NCI-H2081 treated with DMSO at 0.1 percent for 48 hours (cell line): Measurements from ENCODE around the gene VAV3.
"Not testable (repeated sequence)": the region's sequence is repeated elsewhere in the genome, so short reads cannot be mapped to it uniquely, and the experiment has no call there.

Experiments
- DNase-seq: peaks from one replicate; lab custom pipeline; 2025; lab: John Stamatoyannopoulos, UW

The VAV3 gene

DNA sequence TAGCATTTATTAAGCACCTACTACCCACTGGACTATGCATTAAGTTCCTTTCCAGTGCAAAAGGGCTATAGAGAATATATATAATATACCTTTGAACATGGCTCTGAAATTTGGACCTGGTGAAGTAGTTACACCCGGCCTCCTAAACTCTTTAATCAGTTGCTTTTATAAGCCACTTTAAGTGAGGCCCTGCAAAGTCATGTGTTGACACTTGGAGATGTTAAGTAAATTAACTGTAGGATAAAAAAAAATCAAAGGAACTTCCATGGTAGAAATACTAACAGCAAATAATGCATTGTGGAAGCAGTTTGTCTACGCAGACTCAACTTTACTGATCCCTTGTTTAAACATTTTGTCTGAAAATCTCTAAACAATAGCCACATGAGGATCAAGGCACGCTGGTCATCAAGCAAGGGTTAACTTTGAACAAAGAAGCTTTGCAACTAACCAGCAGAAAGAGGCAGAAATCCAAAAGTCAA, 283.9 kb downstream of the VAV3 start:
- no peak for DNase-seq

DNA sequence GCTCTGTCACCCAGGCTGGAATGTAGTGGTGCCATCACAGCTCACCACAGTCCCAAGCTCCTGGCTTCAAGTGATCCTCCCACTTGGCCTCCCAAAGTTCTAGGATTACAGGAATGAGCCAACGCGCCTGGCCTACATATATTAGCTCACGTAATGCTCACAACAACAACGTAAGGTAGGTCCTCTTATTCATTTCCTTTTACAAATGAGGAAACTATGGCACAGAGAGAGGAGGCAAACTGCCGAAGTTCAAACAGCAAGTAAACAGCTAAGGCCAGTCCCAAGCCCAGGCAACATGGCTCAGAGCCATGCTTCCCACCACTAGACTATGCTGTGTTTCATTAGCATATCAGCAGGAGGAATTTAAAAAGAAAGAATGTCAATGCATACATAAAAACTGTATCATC, 284.4 kb downstream of the VAV3 start:
- no peak for DNase-seq

DNA sequence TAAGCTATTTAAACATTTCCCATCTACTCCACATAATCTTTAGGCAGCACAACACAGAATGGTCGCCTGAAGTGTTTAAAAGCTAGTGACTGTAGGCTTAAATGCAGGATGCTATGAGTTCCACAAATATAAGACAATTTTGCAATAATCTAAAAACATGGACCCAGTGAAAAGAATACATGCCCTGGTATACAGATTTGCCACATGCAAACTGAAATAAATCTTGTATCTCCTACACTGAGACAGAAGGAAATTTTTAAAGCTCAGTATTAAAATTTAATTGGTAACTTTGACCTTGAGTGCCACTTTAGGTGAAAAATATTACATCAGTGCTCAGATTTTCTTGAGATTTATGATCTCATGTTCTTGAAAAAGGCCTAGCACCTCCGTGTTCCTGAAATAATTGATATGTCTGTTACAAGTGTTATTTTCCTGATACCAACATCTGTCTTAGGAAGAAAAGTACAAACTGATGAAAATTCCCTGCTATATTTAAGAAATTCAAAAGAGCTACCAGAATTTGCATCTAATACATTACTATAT, 285.5 kb downstream of the VAV3 start:
- no peak for DNase-seq

DNA sequence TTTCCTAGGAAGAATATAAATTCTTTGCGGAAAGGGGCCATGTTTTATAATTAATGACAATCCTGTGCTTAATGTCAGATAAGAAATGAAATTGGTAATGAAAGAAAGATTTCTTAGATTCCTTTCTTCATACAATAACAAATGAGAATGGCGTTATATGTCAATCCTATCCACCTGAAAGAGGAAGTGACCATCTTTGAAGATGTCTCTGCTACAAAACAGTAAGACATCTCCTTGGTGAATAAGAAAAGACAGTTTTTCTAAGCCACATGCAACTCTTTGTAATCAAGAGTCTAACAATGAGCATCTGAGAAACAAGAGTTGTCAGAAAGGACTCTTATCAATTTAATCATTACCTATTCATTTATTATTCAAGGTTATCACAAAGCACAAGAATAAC, 286.0 kb downstream of the VAV3 start:
- DNase-seq, result no peak

DNA sequence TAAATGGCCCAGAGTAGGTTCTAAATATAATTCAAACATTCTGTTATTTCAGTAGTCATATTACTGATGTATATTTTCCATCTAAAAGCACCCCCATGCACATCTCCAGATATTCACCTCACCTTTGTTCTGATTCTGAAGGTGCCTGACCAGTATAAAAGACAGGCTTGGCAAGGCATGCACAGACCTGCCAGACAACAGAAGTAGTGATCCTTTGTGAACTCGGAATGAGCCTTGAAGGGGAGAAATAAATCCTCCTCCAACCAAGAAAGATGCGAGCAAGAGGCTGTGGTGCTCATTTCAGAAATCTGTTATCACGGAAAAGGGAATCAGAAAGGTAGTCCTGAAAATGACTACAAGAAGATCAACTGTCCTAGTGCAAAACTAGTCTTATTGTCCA, 287.3 kb downstream of the VAV3 start:
- DNase-seq, result no peak

DNA sequence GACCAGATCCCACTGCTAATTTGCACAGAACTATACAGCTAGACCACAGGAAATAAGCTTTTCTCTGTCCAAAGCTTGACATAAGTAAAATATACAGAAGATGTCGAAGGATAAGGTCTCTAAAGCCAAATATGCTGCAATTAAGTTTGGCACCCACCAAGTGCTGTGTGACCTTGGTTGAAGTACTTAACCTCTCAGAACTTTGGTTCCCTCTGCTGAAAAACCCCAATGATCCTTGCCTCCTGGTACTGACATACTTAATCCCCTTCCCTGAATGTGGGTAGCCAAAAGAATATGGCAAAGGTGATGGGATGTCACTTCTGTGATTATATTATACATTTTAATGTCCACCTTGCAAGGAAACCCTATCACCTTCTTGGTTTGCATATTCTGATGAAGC, 290.5 kb downstream of the VAV3 start:
- no peak for DNase-seq

DNA sequence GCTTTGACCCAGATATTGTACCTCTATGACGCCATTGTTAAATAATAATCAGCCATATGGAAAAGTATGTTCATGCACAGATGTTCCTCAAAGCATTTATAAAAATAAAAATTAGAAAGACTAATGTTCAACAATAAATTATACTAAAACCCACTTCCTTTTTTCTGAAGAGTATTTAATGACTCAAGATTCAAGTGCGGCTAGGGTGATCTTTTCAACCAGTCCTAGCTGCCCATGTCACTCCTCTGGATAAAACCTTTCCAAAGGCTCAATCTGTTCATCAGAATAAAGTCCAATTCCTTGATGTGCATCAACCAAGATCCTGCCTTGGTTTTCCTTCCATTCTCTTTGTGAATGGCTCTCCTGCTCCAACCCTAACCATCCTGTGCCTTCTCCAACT, 292.0 kb downstream of the VAV3 start:
- DNase-seq, result no peak

DNA sequence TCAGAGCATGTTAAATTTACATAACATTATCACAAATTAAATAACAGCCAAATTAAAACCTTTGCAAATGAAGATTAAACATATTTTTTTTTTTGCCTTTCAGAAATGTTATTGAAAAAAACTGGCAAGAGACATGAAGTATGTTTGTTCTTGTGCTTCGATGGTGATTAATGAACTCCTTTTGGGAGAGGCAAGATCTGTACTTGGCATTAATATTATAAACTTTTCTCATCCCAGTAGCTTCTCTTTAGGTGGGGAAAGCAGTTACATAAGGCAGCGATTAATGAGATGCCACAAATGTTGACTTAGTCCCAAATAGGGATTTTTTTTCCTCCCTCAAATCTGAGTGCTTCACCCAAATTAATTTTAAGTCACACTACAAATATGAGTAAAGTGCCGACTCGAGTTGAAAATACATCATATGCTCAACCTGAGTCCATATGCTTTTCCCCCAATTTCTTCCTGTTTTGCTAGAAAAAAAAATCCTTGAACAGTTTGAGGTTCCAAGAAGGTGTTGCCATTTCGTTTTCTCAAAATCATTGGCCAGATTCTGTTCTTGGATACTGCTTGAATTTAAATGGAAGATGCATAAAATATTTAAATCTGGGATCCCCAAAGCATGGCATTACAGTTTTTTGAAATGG, 294.5 kb downstream of the VAV3 start:
- no peak for DNase-seq

DNA sequence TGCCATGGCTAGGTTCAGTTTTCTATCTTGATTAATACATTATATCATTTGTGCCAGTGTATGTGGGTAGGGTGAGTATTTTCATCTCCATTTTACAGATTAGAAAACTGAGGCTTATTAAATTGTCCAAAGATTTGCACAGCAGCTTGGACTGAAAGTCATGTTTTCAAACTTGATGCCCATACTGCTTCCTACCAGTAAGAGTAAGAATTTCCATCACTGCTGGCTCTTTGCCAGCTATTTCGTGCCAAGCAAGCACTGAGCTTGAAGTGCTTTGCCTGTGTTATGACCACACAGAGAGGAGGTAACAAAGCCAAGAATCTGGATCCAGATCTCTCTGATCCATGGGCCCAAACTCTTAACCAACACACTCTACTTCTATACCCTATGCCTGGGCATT, 295.0 kb downstream of the VAV3 start:
- DNase-seq, result no peak

DNA sequence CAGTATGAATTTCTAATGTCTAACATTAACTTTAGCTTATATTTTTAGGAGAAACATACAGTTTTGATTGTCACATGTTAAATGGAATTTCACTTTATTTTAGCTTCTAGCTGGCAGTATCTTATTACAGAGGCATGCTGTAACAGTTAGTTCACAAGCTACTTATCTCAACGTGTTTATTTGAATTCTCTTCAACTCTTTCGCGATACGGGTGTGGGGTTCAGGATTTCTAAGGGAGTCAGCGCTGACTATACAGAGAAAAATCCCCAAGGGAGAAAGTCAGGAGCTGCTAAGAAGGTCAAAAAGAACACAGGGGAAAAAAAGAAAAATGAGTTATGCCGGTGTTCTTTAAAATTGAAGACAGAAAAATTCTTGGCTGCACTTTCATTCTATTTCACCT, 296.2 kb downstream of the VAV3 start:
- no peak for DNase-seq

DNA sequence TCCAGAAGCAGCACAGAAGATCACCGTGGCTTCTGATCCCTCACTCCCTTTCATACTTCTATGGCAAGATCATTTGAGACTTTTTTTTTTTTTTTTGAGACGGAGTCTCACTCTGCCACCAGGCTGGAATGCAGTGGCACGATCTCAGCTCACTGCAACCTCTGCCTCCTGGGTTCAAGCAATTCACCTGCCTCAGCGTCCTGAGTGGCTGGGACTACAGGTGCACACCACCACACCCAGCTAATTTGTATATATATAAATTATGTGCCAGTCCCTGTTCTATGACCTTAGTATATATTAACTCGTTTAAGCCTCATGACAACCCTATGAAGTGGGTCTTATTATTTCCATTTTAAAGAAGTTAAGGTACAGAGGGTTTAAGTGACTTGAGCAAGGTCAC, 298.5 kb downstream of the VAV3 start:
- no peak for DNase-seq

DNA sequence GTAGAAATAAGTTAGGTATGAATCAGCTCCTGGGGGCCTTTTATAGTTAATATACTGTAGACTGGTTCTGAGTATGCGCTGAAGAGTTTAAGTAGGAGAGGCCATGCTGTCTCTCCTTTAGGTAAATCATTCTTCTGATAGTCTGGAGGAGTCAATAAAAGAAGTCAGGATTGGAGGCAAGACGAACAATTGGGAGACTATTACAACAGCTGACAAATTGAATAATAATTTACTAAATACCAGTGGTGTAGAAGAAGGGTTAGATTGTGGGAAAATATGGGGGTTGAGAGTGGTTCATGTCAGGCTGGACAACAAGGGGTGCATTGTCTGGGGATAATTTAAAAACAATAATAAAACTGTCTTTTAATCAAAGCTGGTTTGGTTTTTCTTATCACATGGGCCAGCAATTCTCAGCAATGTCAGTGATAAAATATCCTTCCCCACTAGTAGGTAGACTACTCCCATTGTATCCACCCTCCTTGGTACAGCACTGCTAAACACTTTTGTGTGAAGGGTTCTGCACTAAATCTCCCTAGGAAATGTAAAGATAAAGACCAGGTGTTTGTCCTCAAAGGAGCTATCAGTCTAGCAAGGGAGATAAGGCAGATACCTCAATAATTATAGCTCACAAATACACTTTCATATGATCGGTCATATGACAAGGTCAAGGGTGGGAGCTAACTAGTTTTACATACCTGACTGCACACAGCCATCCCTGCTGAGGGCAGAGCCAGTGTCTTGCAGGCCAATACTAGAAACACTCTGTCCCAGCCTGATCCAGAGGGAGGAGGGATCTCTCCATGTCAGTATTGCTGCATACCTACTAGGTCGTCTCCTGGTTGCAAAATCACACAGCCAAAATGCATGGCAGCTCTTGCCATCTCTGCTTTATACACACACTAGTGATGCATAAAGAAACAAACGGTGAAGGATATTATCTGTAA, 299.7 kb downstream of the VAV3 start:
- no peak for DNase-seq

DNA sequence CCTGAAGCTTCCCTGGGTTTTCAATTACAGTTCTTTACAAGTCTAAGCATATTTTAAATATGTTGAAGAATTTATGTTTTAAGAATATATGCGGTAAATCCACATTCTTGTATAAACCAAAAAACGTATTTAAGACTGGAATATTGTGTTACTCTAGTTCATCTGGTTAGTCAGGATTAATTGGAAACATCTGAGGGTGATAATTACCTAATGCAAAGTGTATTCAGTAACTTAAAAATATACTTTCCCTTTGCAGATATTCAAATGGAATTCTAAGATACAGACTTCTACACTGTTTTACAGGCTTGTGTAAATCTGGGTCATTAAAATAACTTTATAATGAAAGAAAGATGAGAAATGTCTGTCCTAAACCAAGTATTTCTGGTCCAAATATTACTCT, 302.0 kb downstream of the VAV3 start:
- DNase-seq, result no peak

DNA sequence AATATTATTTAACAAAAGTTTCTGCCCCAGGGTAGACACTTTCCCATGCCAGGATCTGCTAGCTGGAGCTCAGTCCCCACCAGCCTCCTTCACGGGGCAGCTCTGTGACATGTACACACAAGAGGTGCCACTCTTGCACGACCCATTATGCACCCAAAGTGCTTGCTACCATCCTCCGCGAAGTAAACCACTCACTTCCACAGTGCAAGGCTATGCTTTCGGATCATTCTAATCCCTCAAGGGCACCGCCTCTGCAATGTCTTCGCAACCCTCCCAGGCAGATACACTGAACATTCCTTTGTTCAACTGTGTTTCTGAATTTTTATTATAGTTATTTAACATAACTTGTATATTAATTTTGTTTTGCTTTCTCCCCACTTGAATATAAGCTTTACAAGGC, 303.8 kb downstream of the VAV3 start:
- DNase-seq, result no peak

DNA sequence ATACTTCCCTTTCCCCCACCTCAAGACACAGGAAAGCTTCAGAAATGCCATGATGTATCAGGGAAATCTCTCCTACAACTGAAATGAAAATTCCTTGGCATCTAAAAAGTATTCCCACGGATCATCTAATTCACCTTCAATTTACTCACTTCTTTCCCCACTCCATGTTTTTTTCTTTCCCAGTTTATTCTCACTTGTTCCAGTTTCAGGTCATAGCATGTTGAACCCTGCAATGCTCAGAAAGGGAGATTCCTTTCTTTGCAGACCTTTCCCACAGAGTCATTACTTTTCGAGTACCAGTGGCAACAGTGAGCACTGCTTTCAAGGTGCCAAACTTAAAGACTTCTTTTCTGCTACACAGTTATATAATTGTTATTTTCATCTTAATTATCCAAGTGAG, 305.0 kb downstream of the VAV3 start:
- no peak for DNase-seq

DNA sequence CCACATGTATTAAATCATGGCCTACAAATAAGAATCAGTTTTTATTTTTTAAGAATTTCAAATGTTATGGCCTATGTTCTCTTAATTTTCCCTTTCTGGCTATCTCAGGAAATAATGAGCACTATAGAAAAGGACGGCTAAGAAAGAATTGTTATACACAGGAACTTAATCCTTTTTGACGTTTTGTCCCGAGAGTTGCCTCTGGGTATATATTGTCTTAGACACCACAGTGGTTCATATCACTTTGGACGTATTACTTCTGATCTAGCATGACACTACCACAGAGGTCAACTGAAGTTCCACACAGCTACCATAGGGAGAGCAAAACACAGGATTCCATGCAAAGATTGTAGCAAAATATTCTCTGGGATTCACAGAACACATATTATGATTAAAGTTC, 307.6 kb downstream of the VAV3 start:
- no peak for DNase-seq

DNA sequence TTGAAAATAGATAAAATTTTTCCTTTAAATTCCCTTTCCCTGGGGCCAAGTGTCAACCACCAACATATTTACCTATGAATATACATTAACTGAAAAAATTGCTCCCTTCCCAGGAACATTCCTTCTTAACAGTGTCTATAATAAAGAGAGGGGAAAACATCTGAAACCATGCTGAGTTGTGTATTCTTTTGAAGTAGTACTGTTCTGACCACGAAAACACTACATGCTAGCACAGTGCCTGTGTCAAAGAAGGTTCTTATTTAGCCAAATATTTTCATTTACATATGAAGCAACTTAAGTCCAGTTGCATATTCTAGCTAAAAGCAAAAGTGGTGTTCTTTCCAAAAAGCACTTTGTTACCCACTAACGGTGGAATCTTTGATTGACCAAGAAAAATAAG, 311.2 kb downstream of the VAV3 start:
- no peak for DNase-seq

DNA sequence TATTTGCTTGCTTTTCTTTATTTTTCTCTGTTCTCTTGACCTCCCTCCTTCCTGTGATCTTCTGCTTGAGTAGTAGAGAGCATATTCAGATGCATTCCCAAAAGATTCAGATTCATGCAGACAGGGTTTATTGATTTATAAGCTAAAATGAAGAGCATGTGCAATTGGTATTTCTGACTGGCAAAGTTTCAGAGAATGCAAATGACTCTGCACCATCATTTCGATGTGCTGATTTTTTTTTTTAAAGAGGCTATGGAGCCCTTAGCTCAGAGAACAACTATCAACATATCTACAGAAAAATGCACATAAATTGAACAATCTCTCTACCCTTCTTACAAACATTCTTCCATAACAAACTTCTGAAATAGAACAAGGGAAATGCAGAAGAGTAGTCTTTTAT, 312.0 kb downstream of the VAV3 start:
- DNase-seq, result no peak

DNA sequence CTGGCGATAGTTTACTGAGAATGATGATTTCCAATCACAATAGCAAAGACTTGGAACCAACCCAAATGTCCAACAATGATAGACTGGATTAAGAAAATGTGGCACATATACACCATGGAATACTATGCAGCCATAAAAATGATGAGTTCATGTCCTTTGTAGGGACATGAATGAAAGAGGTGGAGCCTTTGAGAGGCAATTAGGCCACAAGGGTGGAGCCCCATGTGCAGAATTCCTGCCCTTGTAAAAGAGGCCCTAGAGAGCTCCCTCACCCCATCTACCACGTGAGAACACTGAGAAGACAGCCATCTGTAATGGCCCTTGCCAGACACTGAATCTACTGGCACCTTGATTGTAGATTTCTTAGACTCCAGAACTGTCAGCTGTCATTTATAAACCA, 314.2 kb downstream of the VAV3 start:
- not testable (repeated sequence) for DNase-seq

DNA sequence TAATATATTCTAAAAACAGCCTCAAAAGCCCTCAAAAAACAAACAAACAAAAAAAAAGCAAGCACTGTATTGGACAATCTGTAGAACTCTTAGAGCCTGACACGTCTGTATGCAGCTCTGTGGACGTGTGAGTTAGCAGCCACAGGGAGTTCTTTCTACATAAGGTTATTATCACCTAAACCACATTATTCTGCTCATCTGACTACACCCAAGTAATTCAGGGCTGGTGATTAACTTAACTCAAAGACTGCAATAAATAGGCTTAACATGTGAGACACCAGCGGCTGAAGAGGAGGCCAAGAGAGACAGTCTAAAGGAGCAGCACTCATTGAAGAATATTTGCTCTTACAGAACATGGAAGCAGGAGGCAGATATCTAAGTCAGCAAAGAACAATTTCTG, 316.0 kb downstream of the VAV3 start:
- no peak for DNase-seq

DNA sequence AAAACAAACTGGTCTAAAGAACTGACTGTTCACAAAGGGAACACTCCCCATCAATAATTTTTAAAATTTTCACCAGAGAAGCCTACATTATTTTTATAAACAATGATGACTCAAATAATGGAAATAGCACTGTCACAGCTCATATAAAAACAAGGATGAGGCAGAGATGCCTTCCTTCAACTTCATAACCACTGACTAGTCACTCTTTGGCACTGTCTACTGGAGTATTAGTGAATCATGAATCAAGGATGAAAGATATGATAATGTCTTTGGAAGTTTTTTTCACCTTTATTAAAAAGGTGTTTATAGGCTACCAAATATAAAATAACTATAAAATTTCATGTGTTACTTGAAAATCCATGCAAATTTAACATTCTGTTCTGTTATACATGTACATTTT, 316.9 kb downstream of the VAV3 start:
- DNase-seq, result no peak

DNA sequence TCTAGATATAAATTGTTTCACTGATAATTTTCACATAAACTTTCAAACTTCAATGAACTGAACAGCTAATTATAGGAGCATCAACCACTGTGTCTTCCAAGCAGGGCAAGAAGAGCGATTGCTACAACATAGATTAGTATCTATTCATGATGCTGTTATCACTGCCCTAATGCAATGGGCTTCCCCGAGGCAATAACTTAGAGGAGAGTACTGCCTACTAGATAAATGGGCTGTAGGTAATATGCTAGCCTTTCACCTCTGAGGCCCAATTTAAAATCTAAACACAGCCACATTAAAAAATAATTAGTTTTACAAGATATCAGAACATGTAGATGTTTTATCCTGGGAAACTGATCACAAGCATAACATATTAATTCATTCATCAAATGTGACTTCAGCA, 318.0 kb downstream of the VAV3 start:
- DNase-seq, result no peak

DNA sequence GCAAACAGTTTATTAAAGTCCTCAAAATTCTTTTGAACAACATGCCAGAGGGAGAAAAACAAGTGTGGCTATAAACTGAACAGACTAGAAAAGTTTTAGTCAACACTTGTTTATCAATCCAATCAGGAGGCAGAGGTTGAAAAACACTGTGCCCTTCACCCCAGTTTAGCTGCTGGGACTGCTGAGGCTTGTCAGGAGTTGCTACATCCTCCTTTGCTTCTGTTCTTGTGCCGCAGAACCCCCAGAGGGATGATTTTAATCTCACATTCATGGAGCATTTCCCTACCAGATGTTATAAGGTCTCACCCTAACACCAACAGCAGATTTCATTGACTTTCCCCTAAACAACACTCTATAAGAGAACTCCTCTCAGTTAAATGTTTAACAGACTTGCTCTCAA, 321.2 kb downstream of the VAV3 start:
- no peak for DNase-seq
